ENCODE measurements around the gene KMT2D.

Gene KMT2D

GRCh38 chr12:49032679-49033447 is 27.7 kb downstream of the KMT2D start:
- DNase-seq = no peak

DNA sequence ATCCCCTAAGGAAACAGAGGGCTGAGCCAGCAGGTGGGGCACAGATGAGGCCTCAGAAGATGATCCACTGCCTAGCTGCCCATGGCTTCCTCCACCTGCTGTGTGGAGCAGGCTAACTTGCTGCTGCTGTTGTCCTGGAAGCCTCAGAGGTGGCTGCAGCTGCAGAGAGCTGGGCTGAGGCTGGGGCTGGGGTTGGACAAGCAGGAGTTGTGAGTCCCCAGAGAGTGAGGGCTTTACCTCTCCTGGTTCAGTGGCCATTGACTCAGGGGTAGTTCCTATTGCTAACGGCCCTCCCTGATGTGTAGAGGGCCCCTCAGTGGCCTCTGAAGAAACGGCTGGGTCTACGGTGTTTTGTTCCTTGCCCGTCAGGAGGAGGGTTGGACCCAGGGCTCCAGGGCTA is 28.3 kb downstream of the KMT2D start:
- no peak for DNase-seq

- DNase-seq = no peak
Observed at GRCh38 chr12:49031573-49032161, 28.9 kb downstream of the KMT2D start.

GRCh38 chr12:49030714-49031572 is 29.7 kb downstream of the KMT2D start:
- no peak for DNase-seq

DNA sequence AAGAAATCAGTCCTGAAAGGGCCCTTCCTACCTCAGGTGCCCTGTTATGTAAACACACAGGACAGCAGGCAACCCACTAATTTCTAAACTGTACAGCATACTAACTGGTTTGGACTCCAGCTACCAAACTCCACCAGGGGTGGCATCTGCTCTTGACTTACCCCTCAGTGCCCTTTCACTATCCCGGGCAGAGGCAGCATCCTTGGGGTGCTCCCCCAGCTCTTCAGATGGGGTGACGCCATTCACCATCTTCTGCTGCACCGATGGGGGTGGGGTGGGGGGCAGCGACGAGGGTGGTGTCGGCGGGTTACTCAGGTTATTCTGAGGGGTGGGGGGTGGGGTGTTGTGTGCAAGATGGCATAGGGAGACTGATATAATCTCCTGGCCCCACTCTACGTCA is 30.5 kb downstream of the KMT2D start:
- no peak for DNase-seq

GRCh38 chr12:49028666-49029275 is 31.8 kb downstream of the KMT2D start:
- no peak for DNase-seq

- no peak for DNase-seq
Observed at GRCh38 chr12:49027846-49028555, 32.6 kb downstream of the KMT2D start.

GRCh38 chr12:49026678-49027480 is 33.7 kb downstream of the KMT2D start:
- no peak for DNase-seq

GRCh38 chr12:49026101-49026500 is 34.5 kb downstream of the KMT2D start:
- no peak for DNase-seq

- DNase-seq = no peak
Observed at GRCh38 chr12:49025463-49025862, 35.1 kb downstream of the KMT2D start.

- DNase-seq = no peak
Observed at GRCh38 chr12:49024543-49024942, 36.1 kb downstream of the KMT2D start.

GRCh38 chr12:49023812-49024211 is 36.8 kb downstream of the KMT2D start:
- DNase-seq = no peak

- DNase-seq = no peak
Observed at GRCh38 chr12:49022558-49023178, 37.9 kb downstream of the KMT2D start.

DNA sequence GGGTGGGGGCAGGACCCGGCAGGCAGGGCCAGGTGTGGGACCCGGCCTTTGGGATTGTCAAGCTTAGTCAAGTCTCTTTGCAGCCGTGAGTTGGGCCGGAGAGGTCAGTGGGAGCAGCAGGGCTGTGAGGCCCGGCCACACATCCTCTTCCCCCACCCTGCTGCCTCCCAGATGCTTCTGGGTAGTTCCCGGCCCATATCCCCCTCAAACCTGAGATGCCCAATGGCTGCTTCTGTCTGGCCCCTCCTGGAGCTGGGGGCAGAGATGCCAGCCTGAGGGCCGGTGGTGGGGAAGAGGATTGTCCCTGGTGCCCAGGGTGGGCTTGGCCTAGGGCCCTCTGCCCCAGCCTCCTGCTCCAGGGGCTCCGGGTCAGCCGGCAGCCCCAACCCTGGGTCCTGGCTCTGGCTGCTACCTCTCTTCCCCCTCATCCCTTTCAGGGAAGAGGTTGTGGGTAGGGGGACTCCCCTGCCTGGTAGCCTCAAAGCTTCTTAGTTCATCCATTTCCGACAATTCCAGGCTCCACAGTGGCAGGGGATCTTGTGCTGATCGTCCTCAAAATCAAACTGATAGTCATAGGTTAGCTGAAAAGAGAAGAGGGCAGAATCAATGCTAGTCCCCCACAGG is 39.2 kb downstream of the KMT2D start:
- DNase-seq = no peak

- DNase-seq = no peak
Observed at GRCh38 chr12:49020441-49020840, 40.2 kb downstream of the KMT2D start.

DNA sequence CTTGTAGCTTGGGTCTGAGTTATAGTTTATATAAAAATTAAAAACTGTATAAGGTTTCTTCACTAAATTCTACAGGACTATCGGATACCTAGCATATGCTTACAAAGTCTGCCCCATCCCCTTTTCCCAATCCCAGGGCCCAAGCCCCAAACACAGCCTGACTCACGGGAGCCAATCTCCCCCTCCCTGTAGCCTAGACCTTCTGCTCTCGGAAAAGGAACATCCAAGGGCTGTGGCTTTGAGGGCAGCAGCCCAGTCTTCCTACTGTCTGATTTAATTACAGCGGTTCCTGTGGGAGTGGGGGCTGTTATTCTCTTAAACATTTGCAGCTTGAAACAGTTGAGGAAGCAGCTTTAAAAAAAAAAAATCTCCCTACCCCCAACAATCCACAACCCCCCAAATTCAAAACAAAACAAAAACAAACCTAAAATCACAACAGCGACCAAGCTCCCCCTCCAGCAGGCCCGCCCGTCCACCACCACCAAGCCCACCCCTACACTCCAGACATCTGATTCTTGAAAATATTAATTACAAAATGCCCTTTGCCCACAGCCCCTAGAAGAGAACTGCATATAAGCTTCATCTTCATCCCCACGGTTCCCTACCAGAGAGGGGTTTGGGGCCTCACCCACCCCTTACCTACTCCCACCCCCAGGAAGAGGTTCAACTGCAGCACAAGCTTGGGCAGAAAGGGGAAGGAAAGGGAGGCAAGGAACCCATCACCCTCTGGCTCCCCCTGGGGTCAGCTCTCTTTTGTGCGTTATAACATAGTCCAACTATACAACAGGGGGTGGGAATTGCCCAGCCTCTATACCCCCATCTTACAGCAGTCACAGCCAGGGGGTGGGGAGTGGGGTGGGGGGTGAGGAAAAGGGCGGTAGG is 40.9 kb downstream of the KMT2D start:
- DNase-seq = peak; percentile 67

DNA sequence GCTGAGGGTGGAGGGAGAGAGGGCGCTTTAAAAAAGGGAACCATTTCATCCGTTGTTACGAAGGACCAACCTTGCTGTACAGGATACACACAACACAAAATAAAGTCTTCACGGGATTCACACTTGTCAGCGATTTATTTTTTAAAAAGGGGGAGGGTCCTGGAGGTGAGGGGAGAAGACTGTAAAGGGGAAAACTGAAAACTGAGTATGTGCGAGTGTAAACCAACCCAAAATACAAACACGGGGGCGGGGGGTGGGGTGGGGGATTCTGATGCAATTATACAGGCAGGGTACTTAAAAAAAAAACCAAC is 41.5 kb downstream of the KMT2D start:
- DNase-seq = no peak

GRCh38 chr12:49018261-49019119 is 42.1 kb downstream of the KMT2D start, which contains the start of gene PRKAG1:
Gene PRKAG1, minus strand, starts transcription at chr12:49018776. Its CDS starts 36 bp downstream, at chr12:49018740.
- DNase-seq = peak; percentile 98

GRCh38 chr12:49017891-49018260 is 42.7 kb downstream of the KMT2D start:
- peak; percentile 42 for DNase-seq
